ENCODE data around the gene CRYBA4. TPM values are rescaled to one million over a fixed set of nuclear protein-coding genes. Genes with fewer than 3 reads are reported as not detected.

Gene CRYBA4
- total RNA-seq, 1 experiment from 2014 or later = not detected

- in situ Hi-C loops (cut with HindIII; ENCODE audit: low pct_unique_long_range_greater_than_20kb, low sequenced_read_pairs) = no loop called here
- DNase-seq (ENCODE audit: low read depth) = no peak
These were observed 5.1 kb upstream of the CRYBA4 start for GRCh38 chr22:26616650-26617049.

- in situ Hi-C loops (cut with HindIII; ENCODE audit: low pct_unique_long_range_greater_than_20kb, low sequenced_read_pairs) = no loop called here
These were observed 4.2 kb upstream of the CRYBA4 start, which contains the start of gene CRYBB1 for GRCh38 chr22:26617271-26618199. TSS of gene CRYBB1 (minus strand) at chr22:26618027. CDS start at chr22:26616319, 1,708 bp downstream.

GRCh38 chr22:26618455-26618854, 3.3 kb upstream of the CRYBA4 start:
- in situ Hi-C loops (cut with HindIII; ENCODE audit: low pct_unique_long_range_greater_than_20kb, low sequenced_read_pairs) = no loop called here

More at GRCh38 chr22:26617271-26618199, 4.2 kb upstream of the CRYBA4 start, which contains the start of gene CRYBB1:
- DNase-seq (ENCODE audit: low read depth) = no peak

GRCh38 chr22:26619510-26619909, 2.3 kb upstream of the CRYBA4 start:
- in situ Hi-C loops (cut with HindIII; ENCODE audit: low pct_unique_long_range_greater_than_20kb, low sequenced_read_pairs) = no loop called here
- DNase-seq (ENCODE audit: low read depth) = no peak

More at GRCh38 chr22:26618455-26618854, 3.3 kb upstream of the CRYBA4 start:
- DNase-seq (ENCODE audit: low read depth) = no peak

- no peak for DNase-seq (ENCODE audit: low read depth)
- in situ Hi-C loops (cut with HindIII; ENCODE audit: low pct_unique_long_range_greater_than_20kb, low sequenced_read_pairs) = no loop called here
These were observed 1.6 kb upstream of the CRYBA4 start for GRCh38 chr22:26620197-26620596.

GRCh38 chr22:26623984-26624383, 2.2 kb downstream of the CRYBA4 start:
- DNase-seq (ENCODE audit: low read depth) = no peak
- in situ Hi-C loops (cut with HindIII; ENCODE audit: low pct_unique_long_range_greater_than_20kb, low sequenced_read_pairs) = no loop called here

GRCh38 chr22:26624803-26625202, 3.0 kb downstream of the CRYBA4 start:
- in situ Hi-C loops (cut with HindIII; ENCODE audit: low pct_unique_long_range_greater_than_20kb, low sequenced_read_pairs) = no loop called here

GRCh38 chr22:26629988-26630761, 8.4 kb downstream of the CRYBA4 start:
- no peak for DNase-seq (ENCODE audit: low read depth)
- in situ Hi-C loops (cut with HindIII; ENCODE audit: low pct_unique_long_range_greater_than_20kb, low sequenced_read_pairs) = no loop called here

More at GRCh38 chr22:26624803-26625202, 3.0 kb downstream of the CRYBA4 start:
- no peak for DNase-seq (ENCODE audit: low read depth)

GRCh38 chr22:26631282-26631681, 9.5 kb downstream of the CRYBA4 start:
- in situ Hi-C loops (cut with HindIII; ENCODE audit: low pct_unique_long_range_greater_than_20kb, low sequenced_read_pairs) = no loop called here
- no peak for DNase-seq (ENCODE audit: low read depth)

GRCh38 chr22:26632422-26633155, 10.8 kb downstream of the CRYBA4 start:
- DNase-seq (ENCODE audit: low read depth) = no peak
- in situ Hi-C loops (cut with HindIII; ENCODE audit: low pct_unique_long_range_greater_than_20kb, low sequenced_read_pairs) = no loop called here

- no peak for DNase-seq (ENCODE audit: low read depth)
- in situ Hi-C loops (cut with HindIII; ENCODE audit: low pct_unique_long_range_greater_than_20kb, low sequenced_read_pairs) = no loop called here
These were observed 12.4 kb downstream of the CRYBA4 start for GRCh38 chr22:26634189-26634588.

- in situ Hi-C loops (cut with HindIII; ENCODE audit: low pct_unique_long_range_greater_than_20kb, low sequenced_read_pairs) = no loop called here
- no peak for DNase-seq (ENCODE audit: low read depth)
These were observed 13.4 kb downstream of the CRYBA4 start for GRCh38 chr22:26635117-26635516.

- no peak for DNase-seq (ENCODE audit: low read depth)
- in situ Hi-C loops (cut with HindIII; ENCODE audit: low pct_unique_long_range_greater_than_20kb, low sequenced_read_pairs) = no loop called here
These were observed 14.5 kb downstream of the CRYBA4 start for GRCh38 chr22:26636296-26636695.

- DNase-seq (ENCODE audit: low read depth) = no peak
- in situ Hi-C loops (cut with HindIII; ENCODE audit: low pct_unique_long_range_greater_than_20kb, low sequenced_read_pairs) = no loop called here
These were observed 21.0 kb downstream of the CRYBA4 start for GRCh38 chr22:26642465-26643417.

GRCh38 chr22:26643418-26644100, 21.8 kb downstream of the CRYBA4 start:
- in situ Hi-C loops (cut with HindIII; ENCODE audit: low pct_unique_long_range_greater_than_20kb, low sequenced_read_pairs) = no loop called here
- DNase-seq (ENCODE audit: low read depth) = no peak

GRCh38 chr22:26646158-26646557, 24.4 kb downstream of the CRYBA4 start:
- no peak for DNase-seq (ENCODE audit: low read depth)
- in situ Hi-C loops (cut with HindIII; ENCODE audit: low pct_unique_long_range_greater_than_20kb, low sequenced_read_pairs) = no loop called here

GRCh38 chr22:26648011-26648497, 26.3 kb downstream of the CRYBA4 start:
- in situ Hi-C loops (cut with HindIII; ENCODE audit: low pct_unique_long_range_greater_than_20kb, low sequenced_read_pairs) = no loop called here
- DNase-seq (ENCODE audit: low read depth) = no peak

Measured in Caki2 (cell line).